Measurements from ENCODE around the gene CCDC171.

DNA sequence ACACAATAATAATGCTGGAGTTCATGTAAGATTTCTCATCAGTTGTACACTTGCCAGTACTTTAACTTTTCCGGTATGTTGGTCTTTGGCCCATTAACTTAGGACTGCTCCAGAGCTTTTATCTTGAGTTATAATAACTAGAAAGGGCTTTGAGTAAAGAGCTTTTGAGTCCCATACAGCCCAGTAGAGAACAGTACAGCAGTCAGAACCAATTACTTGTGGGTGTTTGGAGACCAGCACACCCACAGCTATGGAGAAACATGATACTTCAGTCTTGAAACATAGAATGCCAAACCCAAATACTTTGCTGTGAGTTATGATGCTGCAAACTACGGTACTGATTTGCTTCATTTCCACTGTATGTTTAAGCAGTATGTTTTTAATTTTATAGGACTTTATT, 374.3 kb downstream of the CCDC171 start:
- TF ChIP-seq ZNF274 (IDR thresholded peaks at IDR 0.05; ENCODE audit: low read length) (no peak), ZNF274 (tag by site-specific recombination; IDR thresholded peaks at IDR 0.05; ENCODE audit: borderline replicate concordance) (no peak), ZFP3 (tag by site-specific recombination; IDR thresholded peaks at IDR 0.05; ENCODE audit: low read depth) (no peak), CTCF (tag by site-specific recombination; IDR thresholded peaks at IDR 0.05) (no peak), ZNF248 (tag by site-specific recombination; IDR thresholded peaks at IDR 0.05) (no peak), ZNF366 (tag by site-specific recombination; conservative IDR thresholded peaks at IDR 0.05) (no peak), ZNF133 (tag by site-specific recombination; IDR thresholded peaks at IDR 0.05) (no peak), ZNF16 (tag by site-specific recombination; IDR thresholded peaks at IDR 0.05; ENCODE audit: low read depth) (no peak), ZNF555 (tag by site-specific recombination; conservative IDR thresholded peaks at IDR 0.05) (no peak)
- TF ChIP-seq, protein P1, sequence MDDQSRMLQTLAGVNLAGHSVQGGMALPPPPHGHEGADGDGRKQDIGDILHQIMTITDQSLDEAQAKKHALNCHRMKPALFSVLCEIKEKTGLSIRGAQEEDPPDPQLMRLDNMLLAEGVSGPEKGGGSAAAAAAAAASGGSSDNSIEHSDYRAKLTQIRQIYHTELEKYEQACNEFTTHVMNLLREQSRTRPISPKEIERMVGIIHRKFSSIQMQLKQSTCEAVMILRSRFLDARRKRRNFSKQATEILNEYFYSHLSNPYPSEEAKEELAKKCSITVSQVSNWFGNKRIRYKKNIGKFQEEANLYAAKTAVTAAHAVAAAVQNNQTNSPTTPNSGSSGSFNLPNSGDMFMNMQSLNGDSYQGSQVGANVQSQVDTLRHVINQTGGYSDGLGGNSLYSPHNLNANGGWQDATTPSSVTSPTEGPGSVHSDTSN (CRISPR knock-in tag; IDR thresholded peaks at IDR 0.05), result no peak

Measured in HEK293 (cell line).